ENCODE results near the gene GALNS. TPM values are rescaled to one million over a fixed set of nuclear protein-coding genes. Genes with fewer than 3 reads are reported as not detected.

Gene GALNS
- polyA plus RNA-seq, 1 donor = 32.2 TPM

- Histone ChIP-seq H3K27ac (ENCODE audit: low read length) (no peak overlapping the region), H3K4me1 (ENCODE audit: control insufficient read depth, insufficient read depth, low read length) (no peaks in the 10 kb centered on the region), H3K9me3 (ENCODE audit: control insufficient read depth, low read depth, low read length) (no peaks in the 10 kb centered on the region), H3K4me3 (ENCODE audit: low read length) (no peak overlapping the region), H3K36me3 (ENCODE audit: control insufficient read depth, insufficient read depth, low read length) (peaks cover 48% of the 10 kb centered on the region), H3K27me3 (ENCODE audit: control insufficient read depth, insufficient read depth, low read length) (no peaks in the 10 kb centered on the region)
- no peak for DNase-seq
- no CpG with 5 or more reads among the region's 17 CpGs for whole genome bisulfite sequencing (ENCODE audit: insufficient coverage, low lambda C conversion rate)
Observed at GRCh38 chr16:88836791-88837190, 20.0 kb downstream of the GALNS start.

- no peak overlapping the region for H3K27ac ChIP-seq (ENCODE audit: low read length)
- no CpG with 5 or more reads among the region's 33 CpGs for WGBS (ENCODE audit: insufficient coverage, low lambda C conversion rate)
- no peaks in the 10 kb centered on the region for H3K27me3 ChIP-seq (ENCODE audit: control insufficient read depth, insufficient read depth, low read length)
- H3K4me3 ChIP-seq (ENCODE audit: low read length) = no peak overlapping the region
- H3K36me3 ChIP-seq (ENCODE audit: control insufficient read depth, insufficient read depth, low read length) = peaks cover 39% of the 10 kb centered on the region
- H3K4me1 ChIP-seq (ENCODE audit: control insufficient read depth, insufficient read depth, low read length) = no peaks in the 10 kb centered on the region
- DNase-seq = no peak
- H3K9me3 ChIP-seq (ENCODE audit: control insufficient read depth, low read depth, low read length) = no peaks in the 10 kb centered on the region
Observed at GRCh38 chr16:88835818-88836217, 20.9 kb downstream of the GALNS start.

- H3K4me3 ChIP-seq (ENCODE audit: low read length) = no peak overlapping the region
- H3K4me1 ChIP-seq (ENCODE audit: control insufficient read depth, insufficient read depth, low read length) = no peaks in the 10 kb centered on the region
- no peak for DNase-seq
- H3K27me3 ChIP-seq (ENCODE audit: control insufficient read depth, insufficient read depth, low read length) = no peaks in the 10 kb centered on the region
- no peak overlapping the region for H3K27ac ChIP-seq (ENCODE audit: low read length)
- H3K36me3 ChIP-seq (ENCODE audit: control insufficient read depth, insufficient read depth, low read length) = peaks cover 34% of the 10 kb centered on the region
- no peaks in the 10 kb centered on the region for H3K9me3 ChIP-seq (ENCODE audit: control insufficient read depth, low read depth, low read length)
- no CpG with 5 or more reads among the region's 11 CpGs for WGBS (ENCODE audit: insufficient coverage, low lambda C conversion rate)
Observed at GRCh38 chr16:88835383-88835782, 21.4 kb downstream of the GALNS start.

GRCh38 chr16:88834670-88835069 lies 22.1 kb downstream of the GALNS start:
- no peak overlapping the region for H3K27ac ChIP-seq (ENCODE audit: low read length)
- no peaks in the 10 kb centered on the region for H3K9me3 ChIP-seq (ENCODE audit: control insufficient read depth, low read depth, low read length)
- H3K36me3 ChIP-seq (ENCODE audit: control insufficient read depth, insufficient read depth, low read length) = peaks cover 28% of the 10 kb centered on the region
- DNase-seq = no peak
- no peaks in the 10 kb centered on the region for H3K27me3 ChIP-seq (ENCODE audit: control insufficient read depth, insufficient read depth, low read length)
- H3K4me3 ChIP-seq (ENCODE audit: low read length) = no peak overlapping the region
- no CpG with 5 or more reads among the region's 13 CpGs for WGBS (ENCODE audit: insufficient coverage, low lambda C conversion rate)
- no peaks in the 10 kb centered on the region for H3K4me1 ChIP-seq (ENCODE audit: control insufficient read depth, insufficient read depth, low read length)

- H3K27ac ChIP-seq (ENCODE audit: low read length) = no peak overlapping the region
- peaks cover 20% of the 10 kb centered on the region for H3K36me3 ChIP-seq (ENCODE audit: control insufficient read depth, insufficient read depth, low read length)
- no CpG with 5 or more reads among the region's 13 CpGs for whole genome bisulfite sequencing (ENCODE audit: insufficient coverage, low lambda C conversion rate)
- DNase-seq = no peak
- no peak overlapping the region for H3K4me3 ChIP-seq (ENCODE audit: low read length)
- no peaks in the 10 kb centered on the region for H3K9me3 ChIP-seq (ENCODE audit: control insufficient read depth, low read depth, low read length)
- no peaks in the 10 kb centered on the region for H3K27me3 ChIP-seq (ENCODE audit: control insufficient read depth, insufficient read depth, low read length)
- H3K4me1 ChIP-seq (ENCODE audit: control insufficient read depth, insufficient read depth, low read length) = no peaks in the 10 kb centered on the region
Observed at GRCh38 chr16:88833086-88833485, 23.7 kb downstream of the GALNS start.

- Histone ChIP-seq H3K4me1 (ENCODE audit: control insufficient read depth, insufficient read depth, low read length) (no peaks in the 10 kb centered on the region), H3K27me3 (ENCODE audit: control insufficient read depth, insufficient read depth, low read length) (no peaks in the 10 kb centered on the region), H3K36me3 (ENCODE audit: control insufficient read depth, insufficient read depth, low read length) (peaks cover 24% of the 10 kb centered on the region), H3K9me3 (ENCODE audit: control insufficient read depth, low read depth, low read length) (no peaks in the 10 kb centered on the region), H3K27ac (ENCODE audit: low read length) (no peak overlapping the region), H3K4me3 (ENCODE audit: low read length) (no peak overlapping the region)
- 100% methylated on average over 1 of the region's 13 CpGs for WGBS (ENCODE audit: insufficient coverage, low lambda C conversion rate)
- no peak for DNase-seq
Observed at GRCh38 chr16:88831838-88832237, 24.9 kb downstream of the GALNS start.

- Histone ChIP-seq H3K27ac (ENCODE audit: low read length) (no peak overlapping the region), H3K4me3 (ENCODE audit: low read length) (no peak overlapping the region), H3K36me3 (ENCODE audit: control insufficient read depth, insufficient read depth, low read length) (peaks cover 29% of the 10 kb centered on the region), H3K9me3 (ENCODE audit: control insufficient read depth, low read depth, low read length) (no peaks in the 10 kb centered on the region), H3K27me3 (ENCODE audit: control insufficient read depth, insufficient read depth, low read length) (no peaks in the 10 kb centered on the region), H3K4me1 (ENCODE audit: control insufficient read depth, insufficient read depth, low read length) (no peaks in the 10 kb centered on the region)
- no peak for DNase-seq
- no CpG with 5 or more reads among the region's 14 CpGs for WGBS (ENCODE audit: insufficient coverage, low lambda C conversion rate)
Observed at GRCh38 chr16:88830783-88831182, 26.0 kb downstream of the GALNS start.

GRCh38 chr16:88830258-88830657 lies 26.5 kb downstream of the GALNS start:
- H3K27ac ChIP-seq (ENCODE audit: low read length) = no peak overlapping the region
- peak; percentile 26 to 30 for DNase-seq
- WGBS (ENCODE audit: insufficient coverage, low lambda C conversion rate) = no CpG with 5 or more reads among the region's 11 CpGs

GRCh38 chr16:88828711-88829110 lies 28.0 kb downstream of the GALNS start:
- H3K27me3 ChIP-seq (ENCODE audit: control insufficient read depth, insufficient read depth, low read length) = no peaks in the 10 kb centered on the region
- H3K9me3 ChIP-seq (ENCODE audit: control insufficient read depth, low read depth, low read length) = no peaks in the 10 kb centered on the region
- DNase-seq = no peak
- H3K4me3 ChIP-seq (ENCODE audit: low read length) = no peak overlapping the region
- no peaks in the 10 kb centered on the region for H3K4me1 ChIP-seq (ENCODE audit: control insufficient read depth, insufficient read depth, low read length)
- no peak overlapping the region for H3K27ac ChIP-seq (ENCODE audit: low read length)
- H3K36me3 ChIP-seq (ENCODE audit: control insufficient read depth, insufficient read depth, low read length) = peaks cover 28% of the 10 kb centered on the region
- WGBS (ENCODE audit: insufficient coverage, low lambda C conversion rate) = no CpG with 5 or more reads among the region's 24 CpGs

More at GRCh38 chr16:88830258-88830657, 26.5 kb downstream of the GALNS start:
- Histone ChIP-seq H3K27me3 (ENCODE audit: control insufficient read depth, insufficient read depth, low read length) (no peaks in the 10 kb centered on the region), H3K4me3 (ENCODE audit: low read length) (no peak overlapping the region), H3K36me3 (ENCODE audit: control insufficient read depth, insufficient read depth, low read length) (peaks cover 28% of the 10 kb centered on the region), H3K9me3 (ENCODE audit: control insufficient read depth, low read depth, low read length) (no peaks in the 10 kb centered on the region), H3K4me1 (ENCODE audit: control insufficient read depth, insufficient read depth, low read length) (no peaks in the 10 kb centered on the region)

GRCh38 chr16:88827727-88828126 lies 29.0 kb downstream of the GALNS start:
- H3K27me3 ChIP-seq (ENCODE audit: control insufficient read depth, insufficient read depth, low read length) = no peaks in the 10 kb centered on the region
- H3K36me3 ChIP-seq (ENCODE audit: control insufficient read depth, insufficient read depth, low read length) = peaks cover 34% of the 10 kb centered on the region
- no peak overlapping the region for H3K4me3 ChIP-seq (ENCODE audit: low read length)
- WGBS (ENCODE audit: insufficient coverage, low lambda C conversion rate) = no CpG with 5 or more reads among the region's 21 CpGs
- no peaks in the 10 kb centered on the region for H3K9me3 ChIP-seq (ENCODE audit: control insufficient read depth, low read depth, low read length)
- H3K27ac ChIP-seq (ENCODE audit: low read length) = no peak overlapping the region
- no peak for DNase-seq
- no peaks in the 10 kb centered on the region for H3K4me1 ChIP-seq (ENCODE audit: control insufficient read depth, insufficient read depth, low read length)

GRCh38 chr16:88826070-88826840 lies 30.5 kb downstream of the GALNS start:
- WGBS (ENCODE audit: insufficient coverage, low lambda C conversion rate) = no CpG with 5 or more reads among the region's 26 CpGs
- no peak overlapping the region for H3K27ac ChIP-seq (ENCODE audit: low read length)
- H3K4me1 ChIP-seq (ENCODE audit: control insufficient read depth, insufficient read depth, low read length) = no peaks in the 10 kb centered on the region
- H3K36me3 ChIP-seq (ENCODE audit: control insufficient read depth, insufficient read depth, low read length) = peaks cover 47% of the 10 kb centered on the region
- H3K9me3 ChIP-seq (ENCODE audit: control insufficient read depth, low read depth, low read length) = no peaks in the 10 kb centered on the region
- no peaks in the 10 kb centered on the region for H3K27me3 ChIP-seq (ENCODE audit: control insufficient read depth, insufficient read depth, low read length)
- no peak for DNase-seq
- no peak overlapping the region for H3K4me3 ChIP-seq (ENCODE audit: low read length)
